ENCODE measurements around the gene RAVER2.

- no peak for TF ChIP-seq CTCF (conservative IDR thresholded peaks at IDR 0.05; ENCODE audit: low read length)
- no peak for TF ChIP-seq EZH2phosphoT487 (IDR thresholded peaks at IDR 0.05; ENCODE audit: borderline replicate concordance, low read depth, low read length)
Measured at GRCh38 chr1:64712049-64712448, 32.8 kb upstream of the RAVER2 start.
